Measurements from ENCODE around the gene LCN10.

DNA sequence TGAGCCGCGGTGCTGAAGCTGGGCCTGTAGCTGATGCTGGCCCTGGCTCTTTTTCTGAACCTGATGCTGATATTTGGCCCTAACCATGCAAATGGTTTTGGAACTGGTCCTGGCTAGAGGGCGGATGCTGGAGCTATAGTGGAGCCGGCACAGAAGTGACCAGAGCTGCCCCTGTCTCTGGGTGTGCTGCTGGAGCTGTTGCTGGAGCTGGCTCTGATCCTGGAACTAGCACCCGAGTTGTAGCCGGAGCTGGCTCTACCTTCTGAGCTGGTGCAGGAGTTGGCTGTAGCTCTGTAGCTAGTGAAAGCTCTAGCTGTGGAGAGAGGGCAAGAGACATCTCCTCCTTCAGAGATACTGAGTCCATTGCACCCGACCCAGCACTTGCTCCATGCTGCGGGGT, 12.8 kb downstream of the LCN10 start:
- TF ChIP-seq, protein P1, sequence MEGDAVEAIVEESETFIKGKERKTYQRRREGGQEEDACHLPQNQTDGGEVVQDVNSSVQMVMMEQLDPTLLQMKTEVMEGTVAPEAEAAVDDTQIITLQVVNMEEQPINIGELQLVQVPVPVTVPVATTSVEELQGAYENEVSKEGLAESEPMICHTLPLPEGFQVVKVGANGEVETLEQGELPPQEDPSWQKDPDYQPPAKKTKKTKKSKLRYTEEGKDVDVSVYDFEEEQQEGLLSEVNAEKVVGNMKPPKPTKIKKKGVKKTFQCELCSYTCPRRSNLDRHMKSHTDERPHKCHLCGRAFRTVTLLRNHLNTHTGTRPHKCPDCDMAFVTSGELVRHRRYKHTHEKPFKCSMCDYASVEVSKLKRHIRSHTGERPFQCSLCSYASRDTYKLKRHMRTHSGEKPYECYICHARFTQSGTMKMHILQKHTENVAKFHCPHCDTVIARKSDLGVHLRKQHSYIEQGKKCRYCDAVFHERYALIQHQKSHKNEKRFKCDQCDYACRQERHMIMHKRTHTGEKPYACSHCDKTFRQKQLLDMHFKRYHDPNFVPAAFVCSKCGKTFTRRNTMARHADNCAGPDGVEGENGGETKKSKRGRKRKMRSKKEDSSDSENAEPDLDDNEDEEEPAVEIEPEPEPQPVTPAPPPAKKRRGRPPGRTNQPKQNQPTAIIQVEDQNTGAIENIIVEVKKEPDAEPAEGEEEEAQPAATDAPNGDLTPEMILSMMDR (IDR thresholded peaks at IDR 0.05): no peak
- no peak for TF ChIP-seq POLR2A (IDR thresholded peaks at IDR 0.05)

Data from upper lobe of left lung (tissue), 4 donors.